HG03196 (cell line): Measurements from ENCODE around the gene AKR1C1.
"Not testable (repeated sequence)": the region's sequence is repeated elsewhere in the genome, so short reads cannot be mapped to it uniquely, and the experiment has no call there.

Experiments
- ATAC-seq: cut with Tn5 transposase; IDR thresholded peaks from one replicate; pipeline ENCODE4 v1.9.1; 2021; ENCODE audit not compliant: unreplicated experiment

AKR1C1 gene

DNA sequence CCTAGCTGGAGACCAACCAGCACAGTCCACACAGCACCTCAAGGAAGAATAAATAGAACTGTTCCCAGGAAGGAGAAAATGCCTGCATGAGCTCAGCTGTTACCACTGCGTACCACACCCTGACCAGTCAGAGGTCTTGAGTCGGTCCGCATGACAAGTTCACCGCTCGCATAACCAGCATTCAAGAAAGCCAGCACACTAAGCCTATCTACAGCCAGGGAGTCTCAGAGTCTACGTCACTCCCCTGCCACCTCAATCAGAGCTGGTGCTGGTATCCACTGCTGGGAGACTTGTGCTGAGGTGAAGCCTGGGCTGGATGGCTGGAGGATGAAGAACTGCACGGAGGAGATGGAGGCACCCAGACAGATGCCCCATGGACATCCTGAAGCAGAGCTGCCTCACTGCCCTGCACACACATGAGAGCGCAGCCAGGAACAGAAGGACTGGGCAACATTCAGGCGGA lies 19.6 kb downstream of the AKR1C1 start:
- ATAC-seq = no peak

GRCh38 chr10:4983615-4984216 lies 20.5 kb downstream of the AKR1C1 start:
- ATAC-seq = no peak

GRCh38 chr10:4984223-4984622 lies 21.0 kb downstream of the AKR1C1 start:
- no peak for ATAC-seq

DNA sequence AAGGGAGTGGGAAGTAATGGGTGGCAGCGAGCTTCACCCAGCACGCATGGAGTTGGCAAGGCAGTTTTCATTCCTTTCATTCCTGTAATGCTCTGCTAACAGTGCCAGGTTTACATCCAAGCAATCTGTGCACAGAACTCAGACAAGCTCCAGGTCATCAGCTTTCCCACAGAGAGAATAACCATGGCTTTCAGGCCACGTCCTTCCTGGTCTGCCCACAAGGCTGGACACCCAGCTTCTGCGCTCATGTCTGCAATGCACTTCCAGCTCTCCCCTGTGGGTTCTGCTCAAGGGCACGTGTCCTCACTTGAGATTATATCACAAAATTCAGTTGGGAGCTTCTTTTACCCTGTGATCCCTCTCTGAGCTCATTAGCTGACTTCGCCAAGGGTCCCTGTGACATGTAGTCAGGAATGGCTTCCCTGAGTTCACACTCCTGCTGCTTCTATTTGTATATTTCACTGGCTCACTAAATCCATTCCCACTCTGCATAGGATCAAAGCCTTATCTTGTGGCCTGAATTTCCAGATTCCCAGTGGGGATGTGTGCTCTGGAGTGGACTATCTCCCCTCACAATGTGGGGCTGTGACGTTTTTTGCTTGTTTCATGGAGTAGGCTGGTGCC lies 21.9 kb downstream of the AKR1C1 start:
- ATAC-seq = no peak

DNA sequence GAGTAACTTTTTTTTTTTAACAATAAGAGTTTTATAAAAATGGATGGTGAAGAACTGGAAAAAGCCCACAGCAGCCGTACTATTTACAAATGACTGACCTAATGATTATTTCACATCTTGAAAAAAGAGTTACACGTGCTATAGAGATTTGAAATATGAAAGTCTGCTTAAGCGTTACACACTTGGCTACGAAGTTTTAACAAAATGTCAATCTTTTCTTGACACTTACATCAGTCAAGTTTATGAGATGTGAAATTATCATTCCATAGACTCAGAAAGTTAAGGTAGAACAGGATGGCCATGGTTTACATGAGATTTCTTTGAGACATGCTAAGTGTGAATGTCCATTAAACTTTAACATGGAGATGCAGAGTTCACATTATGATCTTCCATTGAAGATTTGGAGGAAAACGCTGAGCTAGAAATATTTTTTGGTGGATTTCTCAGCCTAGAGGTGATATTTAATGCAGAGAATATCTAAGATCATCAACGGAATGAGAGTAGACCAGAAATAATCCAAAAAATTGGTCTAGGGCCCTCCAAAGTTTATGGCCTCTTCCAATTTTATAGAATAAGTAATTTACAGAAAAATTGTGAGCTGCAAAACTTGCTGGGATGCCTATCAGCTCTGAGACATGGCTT lies 24.9 kb downstream of the AKR1C1 start:
- not testable (repeated sequence) for ATAC-seq

- no peak for ATAC-seq
Observed at GRCh38 chr10:4990217-4990616, 27.0 kb downstream of the AKR1C1 start.

DNA sequence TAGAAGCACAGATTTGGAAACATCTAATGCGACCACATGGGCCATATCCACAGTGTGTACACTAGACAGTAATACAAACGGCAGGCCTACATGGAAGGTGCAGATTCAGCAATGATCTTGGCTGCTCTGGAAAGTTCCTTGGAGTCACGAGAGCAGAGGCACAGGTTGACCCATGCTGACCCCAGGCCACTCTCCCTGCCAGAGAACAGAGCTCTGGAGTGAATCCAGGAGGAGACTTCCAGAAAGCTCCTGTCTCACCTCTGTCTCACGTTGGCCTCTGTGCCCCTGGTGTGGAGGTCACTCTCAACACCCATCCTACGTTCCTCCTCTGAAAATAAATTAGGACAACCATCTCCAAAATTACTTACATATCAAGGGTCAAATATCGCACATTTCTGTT lies 28.2 kb downstream of the AKR1C1 start:
- ATAC-seq = not testable (repeated sequence)

DNA sequence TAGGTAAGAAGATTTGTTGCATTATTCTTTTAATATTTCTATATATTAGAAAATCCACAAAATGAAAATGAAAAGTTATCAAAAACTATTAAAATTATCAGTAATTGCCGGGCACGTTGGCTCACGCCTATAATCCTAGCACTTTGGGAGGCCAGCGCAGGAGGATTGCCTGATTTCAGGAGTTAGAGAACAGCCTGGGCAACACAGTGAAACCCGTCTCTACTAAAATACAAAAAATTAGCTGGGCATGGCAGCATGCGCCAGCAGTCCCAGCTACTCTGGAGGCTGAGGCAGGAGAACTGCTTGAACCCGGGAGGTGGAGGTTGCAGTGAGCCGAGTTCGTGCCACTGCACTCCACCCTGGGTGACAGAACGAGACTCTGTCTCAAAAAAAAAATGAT lies 29.3 kb downstream of the AKR1C1 start:
- not testable (repeated sequence) for ATAC-seq

GRCh38 chr10:4994260-4994659 lies 31.0 kb downstream of the AKR1C1 start:
- not testable (repeated sequence) for ATAC-seq

GRCh38 chr10:4998671-4999070 lies 35.5 kb downstream of the AKR1C1 start:
- no peak for ATAC-seq

GRCh38 chr10:5002013-5002727 lies 39.0 kb downstream of the AKR1C1 start:
- ATAC-seq = no peak

DNA sequence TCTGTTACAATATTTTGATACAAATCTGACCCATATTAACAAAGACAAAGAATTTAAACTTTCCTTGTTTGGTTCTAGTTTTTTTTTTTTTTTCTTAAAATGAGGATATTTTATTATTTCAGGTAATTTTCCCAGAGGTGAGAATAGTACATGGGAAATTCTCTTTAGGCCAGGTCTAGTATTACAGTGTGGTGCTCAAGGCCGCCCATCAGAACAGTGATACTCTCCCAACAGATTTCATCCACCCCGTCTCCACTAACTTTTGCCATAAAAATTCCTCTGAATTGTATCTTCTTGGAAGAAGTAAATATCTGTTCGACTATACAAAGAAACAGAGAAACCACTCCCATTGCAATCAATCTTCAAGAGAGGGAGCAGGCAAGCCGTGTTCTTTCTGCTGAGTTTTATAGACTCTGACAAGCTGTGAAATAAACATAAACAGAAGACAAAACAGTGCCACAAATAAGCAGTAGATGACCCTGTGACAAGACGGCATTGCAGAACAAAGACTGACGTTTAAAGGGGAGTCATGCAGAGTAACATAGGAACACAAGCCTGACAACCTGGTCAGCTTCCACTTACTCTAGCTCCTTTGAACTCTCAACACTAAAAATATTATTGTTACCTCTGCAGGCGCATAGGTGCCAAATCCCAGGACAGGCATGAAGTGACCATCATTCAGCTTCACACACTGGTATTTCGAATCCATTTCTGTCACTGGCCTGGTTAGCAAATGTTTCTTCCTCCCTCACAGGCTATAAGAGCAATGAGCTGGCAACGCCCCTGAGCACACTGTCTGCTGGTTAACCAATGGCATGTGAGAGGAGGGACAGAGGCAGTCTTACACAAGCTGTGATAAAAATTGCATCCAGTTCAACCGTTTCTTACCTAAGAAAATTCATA lies 40.2 kb downstream of the AKR1C1 start, which contains the start of gene AKR1C2:
TSS of gene AKR1C2 (minus strand) at position 731 of the 903 bp plus-strand sequence. CDS start at position 709, 22 bp downstream.
- not testable (repeated sequence) for ATAC-seq

- not testable (repeated sequence) for ATAC-seq
Observed at GRCh38 chr10:5004030-5004385, 40.8 kb downstream of the AKR1C1 start.

DNA sequence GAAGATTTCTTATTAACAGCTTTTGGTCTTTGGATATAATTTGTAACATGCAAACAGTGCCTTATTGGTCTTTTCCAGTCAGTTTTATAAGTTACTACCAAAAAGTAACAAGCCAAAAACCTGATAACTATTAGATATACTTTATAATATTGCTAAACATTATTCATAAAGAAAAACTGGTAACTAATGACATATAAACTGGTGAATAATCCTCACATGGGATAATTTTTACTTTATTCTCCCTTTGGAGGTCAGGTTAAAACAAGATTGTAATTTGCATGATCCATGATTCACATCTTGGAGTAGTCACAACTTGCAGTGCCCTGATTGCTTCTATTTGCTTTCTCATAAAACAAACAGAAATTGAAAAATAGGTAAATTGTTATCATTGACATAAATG lies 41.3 kb downstream of the AKR1C1 start:
- ATAC-seq = not testable (repeated sequence)

DNA sequence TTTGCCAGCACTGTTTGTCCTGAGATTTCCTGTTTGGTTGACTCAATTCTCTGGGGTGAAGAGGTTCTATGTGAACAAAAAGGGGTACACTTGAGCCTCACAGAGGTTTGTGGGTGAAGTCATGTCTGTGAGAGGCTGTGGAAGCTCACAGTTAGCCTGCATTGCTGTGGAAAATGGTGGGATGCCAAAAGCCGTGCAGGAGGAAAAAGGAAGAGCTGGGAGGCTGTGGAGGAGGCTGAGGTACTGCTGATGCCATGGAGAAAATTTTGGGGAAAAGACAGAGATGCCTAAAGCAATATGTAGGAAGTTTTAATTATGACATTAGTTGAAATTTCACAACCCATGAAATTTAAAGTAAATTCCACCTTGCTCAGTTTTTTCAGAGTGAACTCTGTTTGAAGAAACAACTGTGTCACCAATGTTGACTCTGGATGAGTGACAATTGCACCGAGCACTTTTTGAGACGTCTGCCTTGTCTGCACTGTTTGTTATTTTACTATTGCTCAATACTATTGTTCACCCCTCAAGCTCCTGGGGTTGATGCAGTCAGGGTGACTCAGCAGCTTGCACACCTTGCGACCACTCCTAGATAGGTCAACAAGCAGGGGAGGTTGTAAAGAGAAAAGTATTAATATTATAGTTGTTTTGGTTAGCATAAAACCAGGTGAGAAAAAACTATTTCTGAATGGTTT lies 45.8 kb downstream of the AKR1C1 start:
- ATAC-seq = not testable (repeated sequence)

DNA sequence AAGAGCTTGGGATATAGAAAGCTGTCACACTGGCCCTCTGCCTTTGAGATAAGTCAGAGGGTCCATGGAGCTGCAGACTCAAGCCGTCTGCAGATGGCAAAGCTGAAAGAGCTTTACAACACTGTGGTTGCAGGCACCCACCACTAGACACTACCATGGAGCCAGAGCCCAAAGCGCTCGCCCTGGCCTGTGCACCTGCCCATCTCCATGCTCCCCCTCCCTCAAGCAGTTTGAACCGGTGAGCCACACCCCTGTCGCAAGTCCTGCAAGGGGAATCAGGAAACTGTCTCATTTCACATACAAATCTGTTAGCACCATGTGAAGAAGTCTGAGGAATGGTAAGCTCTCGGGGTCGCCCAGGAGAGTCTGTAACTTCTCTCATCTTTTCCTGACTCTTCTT lies 46.8 kb downstream of the AKR1C1 start:
- not testable (repeated sequence) for ATAC-seq

DNA sequence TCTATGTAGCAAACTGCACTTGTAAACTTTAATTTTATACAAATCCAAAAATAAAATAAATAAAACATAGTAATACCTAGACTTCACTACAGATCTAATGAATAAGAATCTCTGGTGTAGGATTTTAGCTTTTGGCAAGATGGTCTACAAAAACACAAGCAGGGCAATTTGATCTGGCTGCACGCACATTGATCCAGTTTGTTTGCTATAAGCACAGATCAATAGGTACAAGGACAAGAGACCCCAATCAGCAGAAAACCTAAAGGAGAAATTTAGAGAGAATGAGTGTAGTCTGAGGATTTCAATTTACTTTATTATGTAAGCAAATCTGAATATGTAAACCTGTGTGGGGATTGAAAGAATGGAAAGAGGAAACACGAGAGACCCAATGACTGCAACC lies 48.2 kb downstream of the AKR1C1 start:
- ATAC-seq = not testable (repeated sequence)

GRCh38 chr10:5012595-5012994 lies 49.4 kb downstream of the AKR1C1 start:
- no peak for ATAC-seq

DNA sequence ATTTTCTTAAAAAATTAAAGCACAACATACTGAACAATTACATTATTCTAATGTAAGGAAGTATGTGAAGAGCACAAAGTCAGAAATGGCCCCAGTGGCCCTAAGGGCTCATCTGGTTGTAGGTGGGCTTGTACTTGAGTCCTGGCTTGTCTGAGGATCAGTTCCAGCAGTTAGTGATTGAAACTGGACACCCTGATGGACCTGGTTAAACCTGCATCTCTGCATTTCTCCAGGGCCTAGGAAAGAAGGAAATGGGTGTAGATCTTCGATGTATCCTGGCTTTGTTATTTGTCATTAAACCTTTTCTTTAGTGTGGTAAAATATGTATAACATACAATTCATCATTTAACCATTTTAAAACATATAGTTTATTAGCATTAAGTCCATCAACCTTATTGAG lies 50.2 kb downstream of the AKR1C1 start:
- ATAC-seq = no peak
